Measurements from ENCODE around the gene SH3RF3. TPM values are rescaled to one million over a fixed set of nuclear protein-coding genes. Genes with fewer than 3 reads are reported as not detected.

SH3RF3 gene
- total RNA-seq, 1 experiment from 2014 or later, result 0.34 TPM

- Histone ChIP-seq H2AFZ (ENCODE audit: low read length) (no peak overlapping the region), H3K4me2 (ENCODE audit: low read depth, low read length, poor library complexity, severe bottlenecking) (no peak overlapping the region), H3K4me1 (ENCODE audit: low read length) (no peaks in the 10 kb centered on the region), H3K4me3 (ENCODE audit: low read length) (no peak overlapping the region), H3K9ac (ENCODE audit: low read length) (no peak overlapping the region), H3K79me2 (ENCODE audit: low read length) (no peaks in the 10 kb centered on the region), H3K9me3 (ENCODE audit: low read length) (peaks cover 3% of the 10 kb centered on the region; the same call in 1 of the 2 replicates), H3K36me3 (ENCODE audit: insufficient read depth, low read length) (no peaks in the 10 kb centered on the region), H3K27ac (ENCODE audit: low read length) (no peak overlapping the region), H3K9me2 (replicated peaks; ENCODE audit: insufficient read depth, low read length) (no peaks in the 10 kb centered on the region), H3K27me3 (ENCODE audit: low read length) (no peaks in the 10 kb centered on the region), H4K20me1 (ENCODE audit: insufficient read depth, low read depth, low read length) (no peaks in the 10 kb centered on the region)
- no peak for DNase-seq
Measured at GRCh38 chr2:109438773-109439389, 309.9 kb downstream of the SH3RF3 start.

DNA sequence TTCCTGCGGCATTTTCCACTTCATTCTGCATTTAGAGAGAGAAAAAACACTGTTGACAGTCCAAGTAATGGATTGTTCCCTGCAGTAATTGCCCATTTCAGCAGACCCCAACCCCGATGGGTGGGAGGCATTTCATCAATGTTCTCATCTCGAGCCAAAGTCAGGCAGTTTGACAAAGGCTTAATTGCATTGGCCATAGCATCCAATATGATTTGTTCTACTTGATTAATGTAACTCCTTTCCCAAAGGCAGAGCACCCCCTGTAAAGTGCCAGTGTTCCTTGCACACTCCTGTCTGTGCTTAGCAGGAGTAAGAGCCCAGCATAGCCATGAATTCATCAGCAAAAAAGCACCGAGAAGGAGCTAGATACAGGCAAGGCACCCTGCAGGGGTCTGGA lies 310.4 kb downstream of the SH3RF3 start:
- no peak for DNase-seq
- Histone ChIP-seq H4K20me1 (ENCODE audit: insufficient read depth, low read depth, low read length) (no peaks in the 10 kb centered on the region), H3K9ac (ENCODE audit: low read length) (no peak overlapping the region), H3K79me2 (ENCODE audit: low read length) (no peaks in the 10 kb centered on the region), H3K36me3 (ENCODE audit: insufficient read depth, low read length) (no peaks in the 10 kb centered on the region), H2AFZ (ENCODE audit: low read length) (no peak overlapping the region), H3K9me3 (ENCODE audit: low read length) (peaks cover 3% of the 10 kb centered on the region; the same call in 1 of the 2 replicates), H3K4me3 (ENCODE audit: low read length) (no peak overlapping the region), H3K27me3 (ENCODE audit: low read length) (no peaks in the 10 kb centered on the region), H3K9me2 (replicated peaks; ENCODE audit: insufficient read depth, low read length) (no peaks in the 10 kb centered on the region), H3K4me2 (ENCODE audit: low read depth, low read length, poor library complexity, severe bottlenecking) (no peak overlapping the region), H3K4me1 (ENCODE audit: low read length) (no peaks in the 10 kb centered on the region), H3K27ac (ENCODE audit: low read length) (no peak overlapping the region)

GRCh38 chr2:109439986-109440385 lies 311.0 kb downstream of the SH3RF3 start:
- Histone ChIP-seq H3K9me2 (replicated peaks; ENCODE audit: insufficient read depth, low read length) (no peaks in the 10 kb centered on the region), H3K79me2 (ENCODE audit: low read length) (no peaks in the 10 kb centered on the region), H3K27ac (ENCODE audit: low read length) (no peak overlapping the region), H3K4me3 (ENCODE audit: low read length) (no peak overlapping the region), H3K9ac (ENCODE audit: low read length) (no peak overlapping the region), H2AFZ (ENCODE audit: low read length) (no peak overlapping the region), H4K20me1 (ENCODE audit: insufficient read depth, low read depth, low read length) (no peaks in the 10 kb centered on the region), H3K4me1 (ENCODE audit: low read length) (no peaks in the 10 kb centered on the region), H3K4me2 (ENCODE audit: low read depth, low read length, poor library complexity, severe bottlenecking) (no peak overlapping the region), H3K9me3 (ENCODE audit: low read length) (peaks cover 3% of the 10 kb centered on the region), H3K36me3 (ENCODE audit: insufficient read depth, low read length) (no peaks in the 10 kb centered on the region), H3K27me3 (ENCODE audit: low read length) (no peaks in the 10 kb centered on the region)
- DNase-seq, result no peak

DNA sequence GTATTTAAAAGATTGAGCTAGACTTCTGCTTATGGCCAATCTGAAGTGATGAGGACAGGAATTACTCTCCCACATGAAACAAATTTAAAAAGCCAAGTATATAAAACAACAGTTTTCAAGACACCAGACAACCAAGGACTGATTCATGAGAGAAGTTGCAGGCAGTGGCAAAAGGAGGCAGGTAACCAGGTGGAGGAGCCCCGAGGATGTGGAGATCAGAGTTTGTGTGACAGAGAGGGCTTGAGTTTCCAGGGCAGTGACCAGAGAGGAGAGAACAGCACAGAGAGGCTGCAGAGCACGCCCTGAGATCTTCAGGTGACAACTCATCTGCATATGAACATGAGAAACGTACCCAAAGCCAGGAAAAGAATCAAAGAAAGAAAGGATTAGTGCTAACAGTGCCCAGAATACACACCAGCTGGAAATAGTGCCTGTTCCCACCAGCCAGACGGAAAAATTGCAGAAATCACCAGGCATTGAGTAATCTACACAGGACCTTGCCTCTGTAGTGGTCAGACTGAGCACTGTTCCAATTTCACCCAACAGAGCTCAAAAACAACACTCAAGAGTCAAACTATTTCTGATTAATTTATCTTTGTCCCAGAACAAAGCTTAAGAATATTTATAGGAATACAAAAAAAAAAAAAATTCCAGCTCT lies 311.6 kb downstream of the SH3RF3 start:
- no peak overlapping the region for H3K4me2 ChIP-seq (ENCODE audit: low read depth, low read length, poor library complexity, severe bottlenecking)
- no peaks in the 10 kb centered on the region for H3K27me3 ChIP-seq (ENCODE audit: low read length)
- H4K20me1 ChIP-seq (ENCODE audit: insufficient read depth, low read depth, low read length), result no peaks in the 10 kb centered on the region
- peaks cover 7% of the 10 kb centered on the region for H3K9me3 ChIP-seq (ENCODE audit: low read length)
- no peak overlapping the region for H3K27ac ChIP-seq (ENCODE audit: low read length)
- H3K4me3 ChIP-seq (ENCODE audit: low read length), result no peak overlapping the region
- no peak overlapping the region for H2AFZ ChIP-seq (ENCODE audit: low read length)
- H3K36me3 ChIP-seq (ENCODE audit: insufficient read depth, low read length), result no peaks in the 10 kb centered on the region
- H3K4me1 ChIP-seq (ENCODE audit: low read length), result no peaks in the 10 kb centered on the region
- H3K79me2 ChIP-seq (ENCODE audit: low read length), result no peaks in the 10 kb centered on the region
- DNase-seq, result no peak
- no peaks in the 10 kb centered on the region for H3K9me2 ChIP-seq (replicated peaks; ENCODE audit: insufficient read depth, low read length)
- H3K9ac ChIP-seq (ENCODE audit: low read length), result no peak overlapping the region

DNA sequence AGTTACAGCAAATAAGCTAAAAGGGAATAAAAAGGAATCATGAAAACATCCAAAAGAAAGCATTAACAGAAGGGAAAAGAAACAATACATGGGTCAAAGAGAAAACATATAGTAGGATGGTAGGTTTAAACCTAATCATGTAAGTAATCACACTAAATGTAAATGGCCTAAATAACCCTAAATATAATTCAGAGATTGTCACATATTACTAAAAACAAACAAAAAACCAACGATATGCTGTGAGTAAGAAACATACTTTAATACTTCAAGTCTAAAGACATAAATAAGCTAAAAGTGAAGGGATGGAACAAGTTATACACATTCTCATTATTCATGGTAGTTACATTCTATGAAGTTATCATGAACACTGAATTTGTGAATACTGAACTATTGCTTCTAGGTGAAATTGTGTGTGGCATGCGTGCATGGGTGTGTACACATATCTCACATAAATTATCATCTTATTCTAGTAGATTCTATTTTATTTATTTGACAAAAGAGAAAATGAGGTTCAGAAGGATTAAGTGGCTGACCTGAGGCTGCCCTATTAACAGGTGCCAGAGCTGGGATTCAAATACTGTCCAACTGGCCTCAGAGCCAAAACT lies 313.8 kb downstream of the SH3RF3 start:
- H3K27ac ChIP-seq (ENCODE audit: low read length), result no peak overlapping the region
- H3K9me2 ChIP-seq (replicated peaks; ENCODE audit: insufficient read depth, low read length), result no peaks in the 10 kb centered on the region
- no peak overlapping the region for H3K9ac ChIP-seq (ENCODE audit: low read length)
- peaks cover 7% of the 10 kb centered on the region for H3K9me3 ChIP-seq (ENCODE audit: low read length)
- H3K4me2 ChIP-seq (ENCODE audit: low read depth, low read length, poor library complexity, severe bottlenecking), result no peak overlapping the region
- no peak overlapping the region for H3K4me3 ChIP-seq (ENCODE audit: low read length)
- H3K4me1 ChIP-seq (ENCODE audit: low read length), result no peaks in the 10 kb centered on the region
- no peaks in the 10 kb centered on the region for H3K36me3 ChIP-seq (ENCODE audit: insufficient read depth, low read length)
- no peak overlapping the region for H2AFZ ChIP-seq (ENCODE audit: low read length)
- no peak for DNase-seq
- H4K20me1 ChIP-seq (ENCODE audit: insufficient read depth, low read depth, low read length), result no peaks in the 10 kb centered on the region
- H3K27me3 ChIP-seq (ENCODE audit: low read length), result no peaks in the 10 kb centered on the region
- no peaks in the 10 kb centered on the region for H3K79me2 ChIP-seq (ENCODE audit: low read length)

- Histone ChIP-seq H4K20me1 (ENCODE audit: insufficient read depth, low read depth, low read length) (no peaks in the 10 kb centered on the region), H3K27me3 (ENCODE audit: low read length) (no peaks in the 10 kb centered on the region), H3K4me3 (ENCODE audit: low read length) (no peak overlapping the region), H3K9ac (ENCODE audit: low read length) (no peak overlapping the region), H3K27ac (ENCODE audit: low read length) (no peak overlapping the region), H3K4me2 (ENCODE audit: low read depth, low read length, poor library complexity, severe bottlenecking) (no peak overlapping the region), H3K79me2 (ENCODE audit: low read length) (no peaks in the 10 kb centered on the region), H3K9me2 (replicated peaks; ENCODE audit: insufficient read depth, low read length) (no peaks in the 10 kb centered on the region), H3K36me3 (ENCODE audit: insufficient read depth, low read length) (no peaks in the 10 kb centered on the region), H3K4me1 (ENCODE audit: low read length) (no peaks in the 10 kb centered on the region), H3K9me3 (ENCODE audit: low read length) (peaks cover 7% of the 10 kb centered on the region), H2AFZ (ENCODE audit: low read length) (no peak overlapping the region)
- no peak for DNase-seq
Measured at GRCh38 chr2:109444916-109445315, 315.9 kb downstream of the SH3RF3 start.

DNA sequence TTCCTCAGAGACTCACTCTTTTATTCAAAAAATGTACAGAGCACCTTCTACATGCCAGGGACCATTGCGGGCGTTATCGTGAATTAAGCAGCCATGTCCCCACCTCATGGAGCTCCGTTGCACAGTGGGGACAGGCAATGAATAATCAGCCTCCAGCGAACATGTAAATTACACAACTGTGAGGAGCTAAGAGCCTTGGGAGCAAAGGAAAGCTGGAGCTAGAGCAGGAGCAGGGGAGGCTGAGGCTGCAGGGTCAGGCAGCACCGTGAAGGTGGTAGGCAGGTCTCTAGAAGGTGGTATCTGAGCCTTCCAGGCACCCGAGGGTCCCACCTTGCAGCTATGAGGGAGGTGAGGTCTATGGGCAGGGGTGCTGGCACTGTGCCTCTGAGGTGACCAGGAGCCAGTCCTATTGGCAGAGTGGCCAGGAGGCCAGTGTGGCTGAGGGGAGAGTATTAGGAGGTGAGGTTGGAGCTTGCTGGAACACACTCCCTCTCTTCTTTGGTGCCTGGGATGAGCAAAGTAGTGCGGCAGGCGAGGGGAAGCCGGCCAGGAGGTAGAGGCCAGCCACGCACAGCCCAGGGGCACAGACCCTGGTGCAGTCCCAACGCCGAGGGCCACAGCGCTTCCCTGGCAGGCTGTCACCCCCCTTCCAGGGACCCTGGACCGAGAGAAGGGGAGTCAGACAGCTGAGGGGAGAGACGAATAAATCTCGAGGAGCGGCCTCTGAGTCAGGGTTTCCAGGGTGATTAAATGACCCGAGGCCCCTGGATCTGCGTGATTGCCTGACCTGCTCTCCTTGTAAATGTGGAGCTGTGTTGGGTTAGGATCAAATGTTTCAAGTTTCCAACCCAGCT lies 317.5 kb downstream of the SH3RF3 start:
- peaks cover 7% of the 10 kb centered on the region for H3K9me3 ChIP-seq (ENCODE audit: low read length)
- DNase-seq, result no peak
- no peaks in the 10 kb centered on the region for H3K79me2 ChIP-seq (ENCODE audit: low read length)
- H3K9ac ChIP-seq (ENCODE audit: low read length), result no peak overlapping the region
- no peaks in the 10 kb centered on the region for H3K27me3 ChIP-seq (ENCODE audit: low read length)
- H3K4me2 ChIP-seq (ENCODE audit: low read depth, low read length, poor library complexity, severe bottlenecking), result no peak overlapping the region
- H3K36me3 ChIP-seq (ENCODE audit: insufficient read depth, low read length), result no peaks in the 10 kb centered on the region
- no peak overlapping the region for H3K4me3 ChIP-seq (ENCODE audit: low read length)
- H3K27ac ChIP-seq (ENCODE audit: low read length), result no peak overlapping the region
- no peaks in the 10 kb centered on the region for H3K4me1 ChIP-seq (ENCODE audit: low read length)
- H4K20me1 ChIP-seq (ENCODE audit: insufficient read depth, low read depth, low read length), result no peaks in the 10 kb centered on the region
- no peak overlapping the region for H2AFZ ChIP-seq (ENCODE audit: low read length)
- no peaks in the 10 kb centered on the region for H3K9me2 ChIP-seq (replicated peaks; ENCODE audit: insufficient read depth, low read length)

DNA sequence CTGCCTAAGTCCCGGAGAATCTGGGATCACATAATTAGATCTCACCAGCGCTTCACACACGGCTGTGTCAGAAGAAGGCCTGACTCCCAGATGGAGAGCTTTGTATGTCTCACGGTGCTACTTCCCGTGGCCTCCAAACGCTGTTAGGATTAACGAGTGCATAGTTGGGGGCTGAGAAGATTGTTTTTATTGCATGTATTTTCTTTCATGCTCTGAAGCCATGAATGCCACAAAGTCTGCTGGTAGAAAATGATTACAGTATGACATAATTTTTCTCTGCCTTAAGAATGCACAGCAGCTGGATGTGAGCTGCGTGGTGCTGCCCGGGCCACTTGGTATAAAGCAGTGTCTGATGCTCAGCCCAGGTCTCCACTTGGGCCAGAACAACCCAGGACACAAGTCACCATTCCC lies 318.3 kb downstream of the SH3RF3 start:
- H3K4me1 ChIP-seq (ENCODE audit: low read length), result no peaks in the 10 kb centered on the region
- no peaks in the 10 kb centered on the region for H3K9me2 ChIP-seq (replicated peaks; ENCODE audit: insufficient read depth, low read length)
- H3K36me3 ChIP-seq (ENCODE audit: insufficient read depth, low read length), result no peaks in the 10 kb centered on the region
- no peaks in the 10 kb centered on the region for H4K20me1 ChIP-seq (ENCODE audit: insufficient read depth, low read depth, low read length)
- no peaks in the 10 kb centered on the region for H3K79me2 ChIP-seq (ENCODE audit: low read length)
- peaks cover 7% of the 10 kb centered on the region for H3K9me3 ChIP-seq (ENCODE audit: low read length)
- no peak for DNase-seq
- H3K4me3 ChIP-seq (ENCODE audit: low read length), result no peak overlapping the region
- no peak overlapping the region for H2AFZ ChIP-seq (ENCODE audit: low read length)
- H3K9ac ChIP-seq (ENCODE audit: low read length), result no peak overlapping the region
- H3K27me3 ChIP-seq (ENCODE audit: low read length), result no peaks in the 10 kb centered on the region
- no peak overlapping the region for H3K27ac ChIP-seq (ENCODE audit: low read length)
- H3K4me2 ChIP-seq (ENCODE audit: low read depth, low read length, poor library complexity, severe bottlenecking), result no peak overlapping the region
